Thyroid gland (tissue), 4 donors: ENCODE results near the gene RCOR1. TPM values are rescaled to one million over a fixed set of nuclear protein-coding genes. Genes with fewer than 3 reads are reported as not detected.

Experiments used
- DNase-seq, 2 donors: peaks; one replicate each; pipeline ENCODE4 v3.0.0-alpha.2; 2019
- H3K27ac ChIP-seq, 3 donors: fragments of 200-600 bp; sonication (generic); 1 replicate in 2 of 3; 2 replicates in 1 of 3; pipeline ENCODE4 v1.5.1; 2016 to 2019; ENCODE audit warnings: mild to moderate bottlenecking in 1 of 3, moderate library complexity in 1 of 3
- H3K27me3 ChIP-seq: fragments of 200-600 bp; sonication (generic); one replicate; pipeline ENCODE4 v1.5.1; 2019
- H3K36me3 ChIP-seq, 2 donors: fragments of 200-600 bp; sonication (generic); one replicate each; pipeline ENCODE4 v1.5.1; 2016 to 2019
- H3K4me1 ChIP-seq, 2 donors: fragments of 200-600 bp; sonication (generic); one replicate each; pipeline ENCODE4 v1.5.1; 2017 to 2019
- H3K4me3 ChIP-seq, 3 donors: fragments of 200-600 bp; sonication (generic); replicated peaks in 1 of 3; 1 replicate in 2 of 3; 2 replicates in 1 of 3; pipeline ENCODE4 v1.5.1; 2016; ENCODE audit warnings: mild to moderate bottlenecking in 1 of 3
- H3K9me3 ChIP-seq: fragments of 200-600 bp; sonication (generic); one replicate; pipeline ENCODE4 v1.5.1; 2017
- CTCF ChIP-seq, 6 experiments: fragments of 200-600 bp in 3 of 6; fragments of 450-650 bp in 3 of 6; sonication (generic) in 3 of 6; IDR thresholded peaks; one replicate each; pipeline ENCODE4 v1.5.1; 2016 to 2019; ENCODE audit warnings: antibody characterized with exemption in 6 of 6, mild to moderate bottlenecking in 2 of 6, inconsistent platforms in 1 of 6, moderate library complexity in 1 of 6
- POLR2A ChIP-seq, 2 donors: fragments of 450-650 bp; IDR thresholded peaks; one replicate each; pipeline ENCODE4 v1.6.1; 2017; ENCODE audit warnings: antibody characterized with exemption in 2 of 2, mild to moderate bottlenecking in 2 of 2, moderate library complexity in 1 of 2
- WGBS, 2 donors: methylation state at CpG; one replicate each; pipeline ENCODE4 v1.1.5; 2017; 5-methylcytosine and 5-hydroxymethylcytosine counted together
- intact Hi-C: fragments of 100-400 bp; cut with DNase I; formaldehyde crosslinking; loops from one replicate; pipeline ENCODE4 v1.15.1; 2023
- total RNA-seq, 4 donors: library from RNA; depleted of rRNA; stranded (reverse); fragments of >200 nt; gene quantifications; one replicate each; pipeline ENCODE4 v1.2.3, GENCODE V29; 2016

RCOR1 gene
- total RNA-seq, 4 donors from 2014 or later = 9.4 to 14.2 (median 11.3) TPM

GRCh38 chr14:102604183-102604582, 11.7 kb downstream of the RCOR1 start:
- no peaks in the 10 kb centered on the region for H3K27me3 ChIP-seq
- WGBS, 2 donors = 82 to 87% methylated on average over 2 of the region's 2 CpGs
- intact Hi-C loops = no loop called here
- no peak for DNase-seq
- no peaks in the 10 kb centered on the region for H3K36me3 ChIP-seq
- TF ChIP-seq POLR2A (IDR thresholded peaks at IDR 0.05) (no peak), CTCF (IDR thresholded peaks at IDR 0.05) (no peak)
- no peaks in the 10 kb centered on the region for H3K9me3 ChIP-seq
- H3K4me1 ChIP-seq = peaks cover 21 to 32% of the 10 kb centered on the region in 2 donors
- H3K27ac ChIP-seq = peak overlapping the region in 1 of 3 donors; percentile 18
- H3K4me3 ChIP-seq = no peak overlapping the region

DNA sequence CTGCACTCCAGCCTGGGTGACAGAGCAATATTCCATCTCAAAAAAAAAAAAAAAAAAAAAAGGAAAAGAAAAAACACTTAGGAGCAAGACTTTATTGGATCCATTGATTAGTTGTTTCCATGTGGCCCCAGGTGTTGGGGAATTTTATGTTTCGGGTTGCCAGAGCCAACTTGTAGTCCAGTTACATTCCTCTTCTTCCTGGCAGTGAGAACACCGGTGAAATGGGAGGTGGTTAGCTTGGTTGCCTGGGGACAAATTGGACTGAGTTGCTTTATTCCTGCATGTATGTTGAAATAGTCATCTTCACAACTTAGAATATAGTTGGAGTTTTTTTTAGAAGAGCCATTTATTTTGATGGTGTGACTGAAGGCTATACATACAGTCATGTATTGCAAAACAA, 12.6 kb downstream of the RCOR1 start:
- no peaks in the 10 kb centered on the region for H3K27me3 ChIP-seq
- H3K36me3 ChIP-seq = no peaks in the 10 kb centered on the region
- no peaks in the 10 kb centered on the region for H3K9me3 ChIP-seq
- H3K27ac ChIP-seq = no peak overlapping the region
- 59 to 73% methylated on average over 2 of the region's 2 CpGs for WGBS, 2 donors
- intact Hi-C loops = no loop called here
- H3K4me1 ChIP-seq = peaks cover 21 to 32% of the 10 kb centered on the region in 2 donors
- no peak for TF ChIP-seq CTCF (IDR thresholded peaks at IDR 0.05)
- DNase-seq = peak in 1 of 2 donors; percentile 13
- H3K4me3 ChIP-seq = no peak overlapping the region

- DNase-seq = no peak
- WGBS, 2 donors = 96% methylated on average over 4 of the region's 4 CpGs
- intact Hi-C loops = no loop called here
Measured at GRCh38 chr14:102606296-102606695, 13.8 kb downstream of the RCOR1 start.

GRCh38 chr14:102608064-102608446, 15.6 kb downstream of the RCOR1 start:
- TF ChIP-seq CTCF (IDR thresholded peaks at IDR 0.05) (no peak), POLR2A (IDR thresholded peaks at IDR 0.05) (no peak)
- intact Hi-C loops = no loop called here
- WGBS, 2 donors = 89 to 94% methylated on average over 4 of the region's 4 CpGs

More at GRCh38 chr14:102606296-102606695, 13.8 kb downstream of the RCOR1 start:
- Histone ChIP-seq H3K4me1 (peaks cover 21 to 32% of the 10 kb centered on the region in 2 donors), H3K4me3 (no peak overlapping the region), H3K9me3 (no peaks in the 10 kb centered on the region), H3K36me3 (no peaks in the 10 kb centered on the region), H3K27me3 (no peaks in the 10 kb centered on the region), H3K27ac (no peak overlapping the region)
- no peak for TF ChIP-seq POLR2A (IDR thresholded peaks at IDR 0.05)
- no peak for TF ChIP-seq CTCF (IDR thresholded peaks at IDR 0.05)

DNA sequence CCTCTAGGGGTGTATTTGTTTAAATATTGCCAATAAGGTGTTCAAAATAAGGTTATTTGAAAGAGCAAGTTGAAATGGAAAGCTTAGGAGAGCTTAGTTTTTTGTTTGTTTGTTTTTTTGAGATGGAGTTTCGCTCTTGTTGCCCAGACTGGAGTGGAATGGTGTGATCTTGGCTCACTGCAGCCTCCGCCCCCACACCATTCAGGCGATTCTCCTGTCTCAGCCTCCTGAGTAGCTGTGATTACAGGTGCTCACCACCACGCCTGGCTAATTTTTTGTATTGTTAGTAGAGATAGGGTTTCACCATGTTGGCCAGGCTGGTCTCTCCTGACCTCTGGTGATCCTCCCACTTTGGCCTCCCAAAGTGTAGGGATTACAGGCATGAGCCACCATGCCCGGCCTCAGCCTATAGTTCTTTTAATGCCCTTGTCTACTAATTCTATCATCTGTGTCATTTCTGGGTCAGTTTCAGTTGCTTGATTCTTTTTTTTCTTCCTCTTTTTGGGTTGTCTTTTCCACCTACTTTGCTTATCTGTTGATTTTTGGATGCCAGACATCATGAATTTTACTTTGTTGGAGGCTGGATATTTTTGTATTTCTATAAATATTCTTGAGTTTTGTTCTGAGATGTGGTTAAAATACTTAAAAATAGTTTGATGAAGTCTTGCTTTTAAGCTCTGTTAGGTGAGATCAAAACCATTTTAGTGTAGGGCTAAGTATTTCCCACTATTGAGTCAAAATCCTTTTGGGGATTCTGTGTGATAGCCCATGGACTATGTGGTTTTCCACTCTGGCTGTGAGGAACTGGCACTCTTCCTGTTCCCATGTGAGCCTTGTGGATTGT, 18.7 kb downstream of the RCOR1 start:
- no peaks in the 10 kb centered on the region for H3K27me3 ChIP-seq
- no peak overlapping the region for H3K27ac ChIP-seq
- DNase-seq = no peak
- intact Hi-C loops = no loop called here
- H3K36me3 ChIP-seq = no peaks in the 10 kb centered on the region
- peaks cover 0 to 11% of the 10 kb centered on the region in 2 donors for H3K4me1 ChIP-seq
- 78% methylated on average over 5 of the region's 5 CpGs for WGBS, 2 donors
- no peak overlapping the region for H3K4me3 ChIP-seq
- no peak for TF ChIP-seq POLR2A (IDR thresholded peaks at IDR 0.05)
- H3K9me3 ChIP-seq = no peaks in the 10 kb centered on the region

More at GRCh38 chr14:102608064-102608446, 15.6 kb downstream of the RCOR1 start:
- Histone ChIP-seq H3K9me3 (no peaks in the 10 kb centered on the region), H3K27ac (no peak overlapping the region), H3K4me1 (peaks cover 15 to 31% of the 10 kb centered on the region in 2 donors), H3K27me3 (no peaks in the 10 kb centered on the region), H3K36me3 (no peaks in the 10 kb centered on the region), H3K4me3 (no peak overlapping the region)
- DNase-seq = no peak
